ENCODE measurements around the gene INPP4B. TPM values are rescaled to one million over a fixed set of nuclear protein-coding genes. Genes with fewer than 3 reads are reported as not detected.

The INPP4B gene
- polyA plus RNA-seq, 1 of the 3 experiments (the other 2 are of a cell fraction) = 0.08 TPM

DNA sequence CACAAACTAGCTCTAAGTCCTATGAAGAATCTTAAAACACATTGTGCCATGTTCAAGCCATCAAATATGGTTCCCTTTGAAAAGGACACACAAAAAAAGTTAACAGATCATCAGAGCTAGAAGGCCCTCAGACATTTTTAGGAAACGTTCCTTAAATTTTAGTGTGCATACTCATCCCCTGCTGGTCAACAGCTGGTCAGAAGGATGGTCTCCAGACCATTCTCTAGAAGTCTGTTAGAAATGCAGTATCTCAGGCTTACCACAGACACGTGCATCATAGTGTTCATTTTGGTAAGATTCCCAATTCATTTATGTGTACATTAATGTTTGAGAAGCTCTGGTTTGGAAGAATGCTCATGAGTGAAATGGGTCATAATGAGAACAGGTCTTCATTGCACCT, 523.1 kb downstream of the INPP4B start:
- CTCF ChIA-PET = no interaction called here

More for the DNA sequence above, 523.1 kb downstream of the INPP4B start:
- POLR2A ChIA-PET = no interaction called here
- no peak overlapping the region for H2AFZ ChIP-seq (ENCODE audit: low read depth)
- H3K27me3 ChIP-seq (ENCODE audit: insufficient read depth) = no peaks in the 10 kb centered on the region; the same call in 1 of the 2 replicates
- no peak overlapping the region for H3K4me3 ChIP-seq (ENCODE audit: low read depth in 2 of 2, low read length in 1 of 2)
- H3F3A ChIP-seq (replicated peaks; ENCODE audit: insufficient read depth) = no peaks in the 10 kb centered on the region
- no peaks in the 10 kb centered on the region for H3K36me3 ChIP-seq (replicated peaks in 1 of 2; ENCODE audit: control insufficient read depth in 1 of 2, insufficient read depth in 2 of 2, low read length in 1 of 2)
- H3K9ac ChIP-seq = no peak overlapping the region
- DNase-seq = no peak
- 49% methylated on average over 2 of the region's 2 CpGs for WGBS (ENCODE audit: low lambda C conversion rate)
- no peak for TF ChIP-seq NRF1 (IDR thresholded peaks at IDR 0.05; ENCODE audit: low read depth, low read length)
- TF ChIP-seq, protein P1, sequence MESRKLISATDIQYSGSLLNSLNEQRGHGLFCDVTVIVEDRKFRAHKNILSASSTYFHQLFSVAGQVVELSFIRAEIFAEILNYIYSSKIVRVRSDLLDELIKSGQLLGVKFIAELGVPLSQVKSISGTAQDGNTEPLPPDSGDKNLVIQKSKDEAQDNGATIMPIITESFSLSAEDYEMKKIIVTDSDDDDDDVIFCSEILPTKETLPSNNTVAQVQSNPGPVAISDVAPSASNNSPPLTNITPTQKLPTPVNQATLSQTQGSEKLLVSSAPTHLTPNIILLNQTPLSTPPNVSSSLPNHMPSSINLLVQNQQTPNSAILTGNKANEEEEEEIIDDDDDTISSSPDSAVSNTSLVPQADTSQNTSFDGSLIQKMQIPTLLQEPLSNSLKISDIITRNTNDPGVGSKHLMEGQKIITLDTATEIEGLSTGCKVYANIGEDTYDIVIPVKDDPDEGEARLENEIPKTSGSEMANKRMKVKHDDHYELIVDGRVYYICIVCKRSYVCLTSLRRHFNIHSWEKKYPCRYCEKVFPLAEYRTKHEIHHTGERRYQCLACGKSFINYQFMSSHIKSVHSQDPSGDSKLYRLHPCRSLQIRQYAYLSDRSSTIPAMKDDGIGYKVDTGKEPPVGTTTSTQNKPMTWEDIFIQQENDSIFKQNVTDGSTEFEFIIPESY (IDR thresholded peaks at IDR 0.05; ENCODE audit: borderline replicate concordance, low read depth) = no peak
- TF ChIP-seq RAD21 (IDR thresholded peaks at IDR 0.05; ENCODE audit: low read length) = no peak
- TF ChIP-seq, protein P2, sequence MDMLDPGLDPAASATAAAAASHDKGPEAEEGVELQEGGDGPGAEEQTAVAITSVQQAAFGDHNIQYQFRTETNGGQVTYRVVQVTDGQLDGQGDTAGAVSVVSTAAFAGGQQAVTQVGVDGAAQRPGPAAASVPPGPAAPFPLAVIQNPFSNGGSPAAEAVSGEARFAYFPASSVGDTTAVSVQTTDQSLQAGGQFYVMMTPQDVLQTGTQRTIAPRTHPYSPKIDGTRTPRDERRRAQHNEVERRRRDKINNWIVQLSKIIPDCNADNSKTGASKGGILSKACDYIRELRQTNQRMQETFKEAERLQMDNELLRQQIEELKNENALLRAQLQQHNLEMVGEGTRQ (IDR thresholded peaks at IDR 0.05; ENCODE audit: borderline replicate concordance, low read depth, low read length) = no peak
- TF ChIP-seq GATA2 (CRISPR knock-in tag; IDR thresholded peaks at IDR 0.05) = no peak
- TF ChIP-seq MEF2A (IDR thresholded peaks at IDR 0.05; ENCODE audit: borderline replicate concordance, low read depth) = no peak
- TF ChIP-seq, protein P3, sequence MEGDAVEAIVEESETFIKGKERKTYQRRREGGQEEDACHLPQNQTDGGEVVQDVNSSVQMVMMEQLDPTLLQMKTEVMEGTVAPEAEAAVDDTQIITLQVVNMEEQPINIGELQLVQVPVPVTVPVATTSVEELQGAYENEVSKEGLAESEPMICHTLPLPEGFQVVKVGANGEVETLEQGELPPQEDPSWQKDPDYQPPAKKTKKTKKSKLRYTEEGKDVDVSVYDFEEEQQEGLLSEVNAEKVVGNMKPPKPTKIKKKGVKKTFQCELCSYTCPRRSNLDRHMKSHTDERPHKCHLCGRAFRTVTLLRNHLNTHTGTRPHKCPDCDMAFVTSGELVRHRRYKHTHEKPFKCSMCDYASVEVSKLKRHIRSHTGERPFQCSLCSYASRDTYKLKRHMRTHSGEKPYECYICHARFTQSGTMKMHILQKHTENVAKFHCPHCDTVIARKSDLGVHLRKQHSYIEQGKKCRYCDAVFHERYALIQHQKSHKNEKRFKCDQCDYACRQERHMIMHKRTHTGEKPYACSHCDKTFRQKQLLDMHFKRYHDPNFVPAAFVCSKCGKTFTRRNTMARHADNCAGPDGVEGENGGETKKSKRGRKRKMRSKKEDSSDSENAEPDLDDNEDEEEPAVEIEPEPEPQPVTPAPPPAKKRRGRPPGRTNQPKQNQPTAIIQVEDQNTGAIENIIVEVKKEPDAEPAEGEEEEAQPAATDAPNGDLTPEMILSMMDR (IDR thresholded peaks at IDR 0.05) = no peak
- no peak for TF ChIP-seq RCOR1 (IDR thresholded peaks at IDR 0.05; ENCODE audit: low read length)
- TF ChIP-seq TCF12 (IDR thresholded peaks at IDR 0.05) = no peak
- TF ChIP-seq SMC3 (IDR thresholded peaks at IDR 0.05; ENCODE audit: low read depth, low read length) = no peak
- TF ChIP-seq GABPA (IDR thresholded peaks at IDR 0.05; ENCODE audit: low read depth) = no peak
- TF ChIP-seq CHD2 (IDR thresholded peaks at IDR 0.05; ENCODE audit: low read length, partially characterized antibody) = no peak
- TF ChIP-seq, protein P4, sequence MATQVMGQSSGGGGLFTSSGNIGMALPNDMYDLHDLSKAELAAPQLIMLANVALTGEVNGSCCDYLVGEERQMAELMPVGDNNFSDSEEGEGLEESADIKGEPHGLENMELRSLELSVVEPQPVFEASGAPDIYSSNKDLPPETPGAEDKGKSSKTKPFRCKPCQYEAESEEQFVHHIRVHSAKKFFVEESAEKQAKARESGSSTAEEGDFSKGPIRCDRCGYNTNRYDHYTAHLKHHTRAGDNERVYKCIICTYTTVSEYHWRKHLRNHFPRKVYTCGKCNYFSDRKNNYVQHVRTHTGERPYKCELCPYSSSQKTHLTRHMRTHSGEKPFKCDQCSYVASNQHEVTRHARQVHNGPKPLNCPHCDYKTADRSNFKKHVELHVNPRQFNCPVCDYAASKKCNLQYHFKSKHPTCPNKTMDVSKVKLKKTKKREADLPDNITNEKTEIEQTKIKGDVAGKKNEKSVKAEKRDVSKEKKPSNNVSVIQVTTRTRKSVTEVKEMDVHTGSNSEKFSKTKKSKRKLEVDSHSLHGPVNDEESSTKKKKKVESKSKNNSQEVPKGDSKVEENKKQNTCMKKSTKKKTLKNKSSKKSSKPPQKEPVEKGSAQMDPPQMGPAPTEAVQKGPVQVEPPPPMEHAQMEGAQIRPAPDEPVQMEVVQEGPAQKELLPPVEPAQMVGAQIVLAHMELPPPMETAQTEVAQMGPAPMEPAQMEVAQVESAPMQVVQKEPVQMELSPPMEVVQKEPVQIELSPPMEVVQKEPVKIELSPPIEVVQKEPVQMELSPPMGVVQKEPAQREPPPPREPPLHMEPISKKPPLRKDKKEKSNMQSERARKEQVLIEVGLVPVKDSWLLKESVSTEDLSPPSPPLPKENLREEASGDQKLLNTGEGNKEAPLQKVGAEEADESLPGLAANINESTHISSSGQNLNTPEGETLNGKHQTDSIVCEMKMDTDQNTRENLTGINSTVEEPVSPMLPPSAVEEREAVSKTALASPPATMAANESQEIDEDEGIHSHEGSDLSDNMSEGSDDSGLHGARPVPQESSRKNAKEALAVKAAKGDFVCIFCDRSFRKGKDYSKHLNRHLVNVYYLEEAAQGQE (IDR thresholded peaks at IDR 0.05; ENCODE audit: low read depth, low read length) = no peak
- TF ChIP-seq POLR2AphosphoS5 (IDR thresholded peaks at IDR 0.05; ENCODE audit: low read depth, low read length) = no peak
- TF ChIP-seq NFIC (IDR thresholded peaks at IDR 0.05; ENCODE audit: borderline replicate concordance) = no peak
- TF ChIP-seq RXRA (IDR thresholded peaks at IDR 0.05; ENCODE audit: borderline replicate concordance, low read depth) = no peak
- TF ChIP-seq, protein P5, sequence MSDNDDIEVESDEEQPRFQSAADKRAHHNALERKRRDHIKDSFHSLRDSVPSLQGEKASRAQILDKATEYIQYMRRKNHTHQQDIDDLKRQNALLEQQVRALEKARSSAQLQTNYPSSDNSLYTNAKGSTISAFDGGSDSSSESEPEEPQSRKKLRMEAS (IDR thresholded peaks at IDR 0.05; ENCODE audit: low read depth) = no peak
- no peaks in the 10 kb centered on the region for H3K79me2 ChIP-seq (ENCODE audit: insufficient read depth)
- H3K9me3 ChIP-seq = no peaks in the 10 kb centered on the region
- H3K4me1 ChIP-seq (ENCODE audit: control insufficient read depth in 1 of 2, insufficient read depth in 2 of 2, low read depth in 1 of 2, low read length in 1 of 2) = no peaks in the 10 kb centered on the region
- no peak overlapping the region for H3K4me2 ChIP-seq
- H4K20me1 ChIP-seq (ENCODE audit: insufficient read depth) = no peaks in the 10 kb centered on the region
- H3K9me2 ChIP-seq = no peaks in the 10 kb centered on the region
- H3K27ac ChIP-seq (ENCODE audit: low read depth in 2 of 2, low read length in 1 of 2) = no peak overlapping the region
